ENCODE results near the gene KRTDAP. TPM values are rescaled to one million over a fixed set of nuclear protein-coding genes. Genes with fewer than 3 reads are reported as not detected.

The KRTDAP gene
- total RNA-seq, 1 experiment from 2014 or later: not detected

- Mint-ChIP-seq H3K27ac (ENCODE audit: low read depth, unreplicated experiment) (no peak overlapping the region), H3K9me3 (ENCODE audit: unreplicated experiment) (no peaks in the 10 kb centered on the region), H3K4me1 (ENCODE audit: insufficient read depth, unreplicated experiment) (no peaks in the 10 kb centered on the region), H3K36me3 (ENCODE audit: insufficient read depth, unreplicated experiment) (no peaks in the 10 kb centered on the region), H3K27me3 (ENCODE audit: insufficient read depth, unreplicated experiment) (peaks cover 62% of the 10 kb centered on the region), H3K4me3 (ENCODE audit: unreplicated experiment) (no peak overlapping the region)
- CTCF ChIA-PET: interaction anchor here (0.5 to 7.4 kb wide), 5 partner anchors 15 to 636 kb away, joined by 3 to 108 read pairs (median 8); no protein-coding TSS in a partner anchor
- POLR2A ChIA-PET: interaction anchor here (0.6 to 1.4 kb wide), 3 partner anchors 17 to 181 kb away, joined by 4 read pairs; no protein-coding TSS in a partner anchor
- DNase-seq (ENCODE audit: unreplicated experiment): no peak
- TF ChIP-seq CTCF (IDR thresholded peaks at IDR 0.05; ENCODE audit: unreplicated experiment): no peak
- intact Hi-C loops (cut with micrococcal nuclease): no loop called here
- no TSS peak for BruUV-seq (replicated peaks)
Measured at GRCh38 chr19:35491836-35492360, 1.6 kb upstream of the KRTDAP start.

- no peaks in the 10 kb centered on the region for H3K36me3 Mint-ChIP-seq (ENCODE audit: insufficient read depth, unreplicated experiment)
- H3K27me3 Mint-ChIP-seq (ENCODE audit: insufficient read depth, unreplicated experiment): peaks cover 75% of the 10 kb centered on the region
- no peak for DNase-seq (ENCODE audit: unreplicated experiment)
- intact Hi-C loops (cut with micrococcal nuclease): no loop called here
- H3K4me3 Mint-ChIP-seq (ENCODE audit: unreplicated experiment): no peak overlapping the region
- no peak for TF ChIP-seq CTCF (IDR thresholded peaks at IDR 0.05; ENCODE audit: unreplicated experiment)
- ChIA-PET CTCF (interaction anchor here (0.9 to 1.2 kb wide), 2 partner anchors 26 to 136 kb away, joined by 4 to 5 read pairs; no protein-coding TSS in a partner anchor), POLR2A (no interaction called here)
- H3K27ac Mint-ChIP-seq (ENCODE audit: low read depth, unreplicated experiment): no peak overlapping the region
- no TSS peak for BruUV-seq (replicated peaks)
- no peaks in the 10 kb centered on the region for H3K4me1 Mint-ChIP-seq (ENCODE audit: insufficient read depth, unreplicated experiment)
- no peaks in the 10 kb centered on the region for H3K9me3 Mint-ChIP-seq (ENCODE audit: unreplicated experiment)
Measured at GRCh38 chr19:35488677-35489076, 1.6 kb downstream of the KRTDAP start.

- Mint-ChIP-seq H3K27ac (ENCODE audit: low read depth, unreplicated experiment) (no peak overlapping the region), H3K4me1 (ENCODE audit: insufficient read depth, unreplicated experiment) (no peaks in the 10 kb centered on the region), H3K4me3 (ENCODE audit: unreplicated experiment) (no peak overlapping the region), H3K27me3 (ENCODE audit: insufficient read depth, unreplicated experiment) (peaks cover 71% of the 10 kb centered on the region), H3K9me3 (ENCODE audit: unreplicated experiment) (no peaks in the 10 kb centered on the region), H3K36me3 (ENCODE audit: insufficient read depth, unreplicated experiment) (peaks cover 5% of the 10 kb centered on the region)
- no TSS peak for BruUV-seq (replicated peaks)
- POLR2A ChIA-PET: interaction anchor here (0.6 kb wide), 1 partner anchor 506 kb away, joined by 3 read pairs; no protein-coding TSS in a partner anchor
- intact Hi-C loops (cut with micrococcal nuclease): no loop called here
- CTCF ChIA-PET: interaction anchor here (0.7 to 3.4 kb wide), 3 partner anchors 8 to 135 kb away, joined by 3 to 22 read pairs (median 8); no protein-coding TSS in a partner anchor
- no peak for TF ChIP-seq CTCF (IDR thresholded peaks at IDR 0.05; ENCODE audit: unreplicated experiment)
- DNase-seq (ENCODE audit: unreplicated experiment): no peak
Measured at GRCh38 chr19:35487656-35488182, 2.5 kb downstream of the KRTDAP start.

GRCh38 chr19:35486268-35486708 is 4.0 kb downstream of the KRTDAP start:
- Mint-ChIP-seq H3K27me3 (ENCODE audit: insufficient read depth, unreplicated experiment) (peaks cover 65% of the 10 kb centered on the region), H3K36me3 (ENCODE audit: insufficient read depth, unreplicated experiment) (peaks cover 6% of the 10 kb centered on the region), H3K9me3 (ENCODE audit: unreplicated experiment) (no peaks in the 10 kb centered on the region), H3K27ac (ENCODE audit: low read depth, unreplicated experiment) (no peak overlapping the region), H3K4me3 (ENCODE audit: unreplicated experiment) (no peak overlapping the region), H3K4me1 (ENCODE audit: insufficient read depth, unreplicated experiment) (no peaks in the 10 kb centered on the region)
- no peak for TF ChIP-seq CTCF (IDR thresholded peaks at IDR 0.05; ENCODE audit: unreplicated experiment)
- DNase-seq (ENCODE audit: unreplicated experiment): no peak
- intact Hi-C loops (cut with micrococcal nuclease): no loop called here
- no TSS peak for BruUV-seq (replicated peaks)
- ChIA-PET POLR2A (interaction anchor here (1.1 kb wide), 1 partner anchor 18 kb away, joined by 3 read pairs; no protein-coding TSS in a partner anchor), CTCF (interaction anchor here (0.6 to 3.4 kb wide), 7 partner anchors 9 to 483 kb away, joined by 3 to 22 read pairs (median 4); no protein-coding TSS in a partner anchor)
